CD14-positive monocyte (primary cell): ENCODE measurements around the gene PPP2R2C. TPM values are rescaled to one million over a fixed set of nuclear protein-coding genes. Genes with fewer than 3 reads are reported as not detected.

Source experiments
- DNase-seq, 3 donors: peaks; one replicate each; pipeline ENCODE4 v3.0.0-alpha.2; 2011 to 2022
- H2AFZ ChIP-seq: 2 replicates; pipeline ENCODE4 v1.6.0; 2012; ENCODE audit warnings: mild to moderate bottlenecking, low read depth, low read length, inconsistent platforms; ENCODE audit not compliant: insufficient read depth, poor library complexity, severe bottlenecking
- H3K27ac ChIP-seq, 2 donors: 1 replicate in 1 of 2; 2 replicates in 1 of 2; pipeline ENCODE4 v1.5.1; 2012 to 2013; ENCODE audit warnings: low read length in 2 of 2, control low read depth in 1 of 2, inconsistent platforms in 1 of 2, low read depth in 1 of 2, mild to moderate bottlenecking in 1 of 2
- H3K27me3 ChIP-seq, 2 donors: one replicate each; pipeline versions ENCODE4 v1.6.0 to v1.6.1; 2011 to 2013; ENCODE audit warnings: low read length in 2 of 2; ENCODE audit not compliant: control insufficient read depth in 2 of 2, insufficient read depth in 2 of 2
- H3K36me3 ChIP-seq, 2 donors: replicated peaks in 1 of 2; 1 replicate in 1 of 2; 2 replicates in 1 of 2; pipeline versions ENCODE4 v1.5.1 to v1.6.1; 2012 to 2013; ENCODE audit warnings: low read length in 2 of 2, control low read depth in 1 of 2, inconsistent platforms in 1 of 2, mild to moderate bottlenecking in 1 of 2; ENCODE audit not compliant: insufficient read depth in 2 of 2, control insufficient read depth in 1 of 2
- H3K4me1 ChIP-seq, 2 donors: 1 replicate in 1 of 2; 2 replicates in 1 of 2; pipeline versions ENCODE4 v1.5.1 to v1.6.1; 2012 to 2013; ENCODE audit warnings: low read length in 2 of 2, control low read depth in 1 of 2, inconsistent platforms in 1 of 2, mild to moderate bottlenecking in 1 of 2, moderate library complexity in 1 of 2; ENCODE audit not compliant: insufficient read depth in 2 of 2, control insufficient read depth in 1 of 2
- H3K4me2 ChIP-seq: replicated peaks from 2 replicates; pipeline ENCODE3; 2012; ENCODE audit warnings: low read length, moderate library complexity, mild to moderate bottlenecking; ENCODE audit not compliant: poor library complexity, severe bottlenecking; ENCODE audit errors: extremely low read depth
- H3K4me3 ChIP-seq, 3 experiments: fragments of 200-600 bp in 1 of 3; sonication (generic) in 1 of 3; replicated peaks in 1 of 3; 1 replicate in 2 of 3; 2 replicates in 1 of 3; pipeline ENCODE4 v1.5.1; 2011 to 2013; ENCODE audit warnings: low read length in 3 of 3, mild to moderate bottlenecking in 3 of 3, control low read depth in 2 of 3, low read depth in 2 of 3, inconsistent platforms in 1 of 3, moderate library complexity in 1 of 3
- H3K79me2 ChIP-seq: 2 replicates; pipeline ENCODE4 v1.6.0; 2012; ENCODE audit warnings: mild to moderate bottlenecking, control low read depth, inconsistent platforms, low read length, moderate library complexity; ENCODE audit not compliant: insufficient read depth
- H3K9ac ChIP-seq: 2 replicates; pipeline ENCODE4 v1.6.0; 2017; ENCODE audit warnings: low read length, mild to moderate bottlenecking; ENCODE audit not compliant: insufficient read depth, poor library complexity, severe bottlenecking
- H3K9me3 ChIP-seq, 2 donors: replicated peaks in 1 of 2; 1 replicate in 1 of 2; 2 replicates in 1 of 2; pipeline versions ENCODE4 v1.5.1 to v1.6.1; 2012 to 2013; ENCODE audit warnings: low read length in 2 of 2, control low read depth in 1 of 2; ENCODE audit not compliant: control insufficient read depth in 1 of 2, insufficient read depth in 1 of 2
- H4K20me1 ChIP-seq: 2 replicates; pipeline ENCODE4 v1.6.0; 2012; ENCODE audit warnings: mild to moderate bottlenecking, low read length, control low read depth, moderate library complexity; ENCODE audit not compliant: insufficient read depth
- H3K27ac Mint-ChIP-seq, 7 donors: one replicate each; pipeline ENCODE4 v1.8.0; 2020; ENCODE audit warnings: mild to moderate bottlenecking in 7 of 7, mixed read lengths in 7 of 7, moderate library complexity in 6 of 7, inconsistent platforms in 2 of 7
- H3K27me3 Mint-ChIP-seq, 3 donors: one replicate each; pipeline ENCODE4 v1.8.0; 2021 to 2022; ENCODE audit warnings: low read depth in 3 of 3, mild to moderate bottlenecking in 3 of 3, mixed read lengths in 3 of 3, moderate library complexity in 3 of 3, inconsistent platforms in 1 of 3
- H3K36me3 Mint-ChIP-seq, 2 donors: one replicate each; pipeline ENCODE4 v1.8.0; 2020; ENCODE audit warnings: mixed read lengths in 2 of 2, inconsistent platforms in 1 of 2, mild to moderate bottlenecking in 1 of 2
- H3K4me1 Mint-ChIP-seq: one replicate; pipeline ENCODE4 v1.8.0; 2020; ENCODE audit warnings: mild to moderate bottlenecking, mixed read lengths
- H3K4me3 Mint-ChIP-seq, 2 donors: one replicate each; pipeline ENCODE4 v1.8.0; 2020; ENCODE audit warnings: mild to moderate bottlenecking in 2 of 2, mixed read lengths in 2 of 2, moderate library complexity in 1 of 2
- H3K9me3 Mint-ChIP-seq, 7 donors: one replicate each; pipeline ENCODE4 v1.8.0; 2020 to 2022; ENCODE audit warnings: mixed read lengths in 7 of 7, mild to moderate bottlenecking in 6 of 7, moderate library complexity in 6 of 7, inconsistent platforms in 2 of 7
- WGBS: methylation state at CpG from one replicate; pipeline ENCODE4 v1.1.5; 2013; ENCODE audit warnings: missing lambda C conversion rate; ENCODE audit not compliant: insufficient coverage; 5-methylcytosine and 5-hydroxymethylcytosine counted together
- intact Hi-C, 2 donors: fragments of 100-400 bp; cut with micrococcal nuclease; formaldehyde crosslinking; loops; one replicate each; pipeline versions ENCODE4 v1.15.0 to v1.15.1; 2023
- polyA plus RNA-seq, 3 donors: library from polyadenylated mRNA; depleted of rRNA in 1 of 3; unstranded in 2 of 3; stranded (reverse) in 1 of 3; fragments of 300-500 nt in 2 of 3; fragments of >200 nt in 1 of 3; fragmentation: Illumina TruSeq in 2 of 3; gene quantifications; 1 replicate in 2 of 3; 2 replicates in 1 of 3; pipeline ENCODE4 v1.2.3, GENCODE V29; 2012 to 2021
- TF ChIP-seq, protein P1 (sequence below): fragments of 200-600 bp; IDR thresholded peaks from one replicate; pipeline ENCODE4 v1.8.0; 2022; ENCODE audit warnings: antibody characterized with exemption, mild to moderate bottlenecking

PPP2R2C gene
- polyA plus RNA-seq, 3 donors: not detected

- no peaks in the 10 kb centered on the region for H4K20me1 ChIP-seq
- TF ChIP-seq, protein P1, sequence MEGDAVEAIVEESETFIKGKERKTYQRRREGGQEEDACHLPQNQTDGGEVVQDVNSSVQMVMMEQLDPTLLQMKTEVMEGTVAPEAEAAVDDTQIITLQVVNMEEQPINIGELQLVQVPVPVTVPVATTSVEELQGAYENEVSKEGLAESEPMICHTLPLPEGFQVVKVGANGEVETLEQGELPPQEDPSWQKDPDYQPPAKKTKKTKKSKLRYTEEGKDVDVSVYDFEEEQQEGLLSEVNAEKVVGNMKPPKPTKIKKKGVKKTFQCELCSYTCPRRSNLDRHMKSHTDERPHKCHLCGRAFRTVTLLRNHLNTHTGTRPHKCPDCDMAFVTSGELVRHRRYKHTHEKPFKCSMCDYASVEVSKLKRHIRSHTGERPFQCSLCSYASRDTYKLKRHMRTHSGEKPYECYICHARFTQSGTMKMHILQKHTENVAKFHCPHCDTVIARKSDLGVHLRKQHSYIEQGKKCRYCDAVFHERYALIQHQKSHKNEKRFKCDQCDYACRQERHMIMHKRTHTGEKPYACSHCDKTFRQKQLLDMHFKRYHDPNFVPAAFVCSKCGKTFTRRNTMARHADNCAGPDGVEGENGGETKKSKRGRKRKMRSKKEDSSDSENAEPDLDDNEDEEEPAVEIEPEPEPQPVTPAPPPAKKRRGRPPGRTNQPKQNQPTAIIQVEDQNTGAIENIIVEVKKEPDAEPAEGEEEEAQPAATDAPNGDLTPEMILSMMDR: no peak
- no peak overlapping the region for H3K4me2 ChIP-seq
- H3K4me3 ChIP-seq: no peak overlapping the region
- H3K9me3 ChIP-seq: no peaks in the 10 kb centered on the region
- H3K27me3 ChIP-seq: no peaks in the 10 kb centered on the region
- no peaks in the 10 kb centered on the region for H3K4me1 Mint-ChIP-seq
- H3K36me3 Mint-ChIP-seq: no peaks in the 10 kb centered on the region
- 93% methylated on average over 3 of the region's 5 CpGs for WGBS
- no peaks in the 10 kb centered on the region for H3K36me3 ChIP-seq
- no peaks in the 10 kb centered on the region for H3K79me2 ChIP-seq
- peaks cover 7 to 13% (median 11%) of the 10 kb centered on the region in 3 donors for H3K27me3 Mint-ChIP-seq
- H3K27ac ChIP-seq: no peak overlapping the region
- no peak overlapping the region for H3K9ac ChIP-seq
- H3K4me3 Mint-ChIP-seq: no peak overlapping the region
- no peak for DNase-seq
- intact Hi-C loops: no loop called here
- H3K4me1 ChIP-seq: no peaks in the 10 kb centered on the region
- H3K9me3 Mint-ChIP-seq: peaks cover 0 to 7% (median 0%) of the 10 kb centered on the region in 7 donors
- no peak overlapping the region for H3K27ac Mint-ChIP-seq
- H2AFZ ChIP-seq: no peak overlapping the region
These were observed 26.8 kb downstream of the PPP2R2C start for GRCh38 chr4:6445403-6446129.

DNA sequence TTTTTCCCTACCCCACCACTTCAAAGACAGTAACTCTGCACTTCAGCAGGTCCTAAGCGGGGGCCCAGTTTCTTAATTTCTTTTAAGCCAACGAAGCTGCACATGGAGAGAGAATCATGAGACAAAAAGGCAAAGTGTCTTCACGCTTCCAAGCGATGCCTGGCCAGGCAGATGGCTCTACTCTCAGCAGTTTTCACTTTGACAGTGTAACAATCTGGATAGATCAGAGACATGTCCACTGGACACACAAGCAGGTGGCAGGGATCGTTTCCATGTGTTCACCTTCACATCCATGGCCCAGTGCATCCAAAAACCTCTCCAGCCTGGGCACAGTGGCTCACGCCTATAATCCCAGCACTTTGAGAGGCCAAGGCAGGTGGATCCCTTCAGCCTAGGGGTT is 27.8 kb downstream of the PPP2R2C start:
- peaks cover 0 to 7% (median 0%) of the 10 kb centered on the region in 7 donors for H3K9me3 Mint-ChIP-seq
- Histone ChIP-seq H2AFZ (no peak overlapping the region), H3K9ac (no peak overlapping the region), H4K20me1 (no peaks in the 10 kb centered on the region), H3K27ac (no peak overlapping the region), H3K36me3 (no peaks in the 10 kb centered on the region), H3K4me2 (no peak overlapping the region), H3K27me3 (no peaks in the 10 kb centered on the region), H3K79me2 (no peaks in the 10 kb centered on the region), H3K4me3 (no peak overlapping the region), H3K9me3 (no peaks in the 10 kb centered on the region), H3K4me1 (no peaks in the 10 kb centered on the region)
- intact Hi-C loops: no loop called here
- 97% methylated on average over 6 of the region's 6 CpGs for WGBS
- no peak overlapping the region for H3K27ac Mint-ChIP-seq
- H3K4me1 Mint-ChIP-seq: no peaks in the 10 kb centered on the region
- H3K36me3 Mint-ChIP-seq: no peaks in the 10 kb centered on the region
- TF ChIP-seq, protein P1: no peak
- no peak for DNase-seq
- peaks cover 6 to 13% (median 12%) of the 10 kb centered on the region in 3 donors for H3K27me3 Mint-ChIP-seq
- H3K4me3 Mint-ChIP-seq: no peak overlapping the region
